GM12873 (cell line): ENCODE results near the gene ADAM12.

Experiments
- TF ChIP-seq, protein P1 (sequence below): IDR thresholded peaks from 2 replicates; pipeline ENCODE4 v1.5.1; 2012; ENCODE audit warnings: low read depth, mild to moderate bottlenecking, moderate library complexity, low read length, control low read depth; ENCODE audit not compliant: insufficient read depth; ENCODE audit errors: missing control alignments

Gene ADAM12

GRCh38 chr10:125967533-125967932, 420.7 kb downstream of the ADAM12 start:
- TF ChIP-seq, protein P1, sequence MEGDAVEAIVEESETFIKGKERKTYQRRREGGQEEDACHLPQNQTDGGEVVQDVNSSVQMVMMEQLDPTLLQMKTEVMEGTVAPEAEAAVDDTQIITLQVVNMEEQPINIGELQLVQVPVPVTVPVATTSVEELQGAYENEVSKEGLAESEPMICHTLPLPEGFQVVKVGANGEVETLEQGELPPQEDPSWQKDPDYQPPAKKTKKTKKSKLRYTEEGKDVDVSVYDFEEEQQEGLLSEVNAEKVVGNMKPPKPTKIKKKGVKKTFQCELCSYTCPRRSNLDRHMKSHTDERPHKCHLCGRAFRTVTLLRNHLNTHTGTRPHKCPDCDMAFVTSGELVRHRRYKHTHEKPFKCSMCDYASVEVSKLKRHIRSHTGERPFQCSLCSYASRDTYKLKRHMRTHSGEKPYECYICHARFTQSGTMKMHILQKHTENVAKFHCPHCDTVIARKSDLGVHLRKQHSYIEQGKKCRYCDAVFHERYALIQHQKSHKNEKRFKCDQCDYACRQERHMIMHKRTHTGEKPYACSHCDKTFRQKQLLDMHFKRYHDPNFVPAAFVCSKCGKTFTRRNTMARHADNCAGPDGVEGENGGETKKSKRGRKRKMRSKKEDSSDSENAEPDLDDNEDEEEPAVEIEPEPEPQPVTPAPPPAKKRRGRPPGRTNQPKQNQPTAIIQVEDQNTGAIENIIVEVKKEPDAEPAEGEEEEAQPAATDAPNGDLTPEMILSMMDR = no peak

DNA sequence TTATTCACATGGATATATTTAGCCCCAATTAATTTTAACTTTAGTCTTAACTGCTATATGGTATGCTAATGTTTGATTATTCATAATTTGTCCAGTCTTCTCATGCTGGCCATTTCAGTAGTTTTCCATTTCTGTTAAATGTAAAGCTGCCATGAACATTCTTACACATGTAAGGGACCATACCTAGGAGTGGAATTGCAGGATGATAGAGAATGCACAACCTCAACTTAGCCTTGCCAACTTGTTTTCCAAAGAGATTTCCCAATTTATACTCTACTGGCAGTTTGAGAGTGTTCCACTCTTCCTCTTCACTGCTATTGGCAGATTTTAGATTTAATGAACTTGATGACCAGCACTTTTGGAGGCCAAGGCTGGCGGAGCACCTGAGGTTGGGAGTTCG, 423.7 kb downstream of the ADAM12 start:
- TF ChIP-seq, protein P1 = no peak
